Glutamatergic neuron (in vitro differentiated cells): ENCODE measurements around the gene MSRB3. TPM values are rescaled to one million over a fixed set of nuclear protein-coding genes. Genes with fewer than 3 reads are reported as not detected.

ENCODE experiments used
- DNase-seq: peaks from one replicate; pipeline ENCODE4 v3.0.0; 2022
- H3K27ac Mint-ChIP-seq: one replicate; pipeline ENCODE4 v1.8.0; 2020; ENCODE audit warnings: mild to moderate bottlenecking, mixed read lengths, inconsistent platforms; ENCODE audit not compliant: unreplicated experiment
- H3K27me3 Mint-ChIP-seq: one replicate; pipeline ENCODE4 v1.8.0; 2020; ENCODE audit warnings: mild to moderate bottlenecking, moderate library complexity, mixed read lengths, inconsistent platforms; ENCODE audit not compliant: unreplicated experiment
- H3K36me3 Mint-ChIP-seq: one replicate; pipeline ENCODE4 v1.8.0; 2020; ENCODE audit warnings: mild to moderate bottlenecking, mixed read lengths, inconsistent platforms; ENCODE audit not compliant: unreplicated experiment
- H3K4me1 Mint-ChIP-seq: one replicate; pipeline ENCODE4 v1.8.0; 2020; ENCODE audit warnings: mild to moderate bottlenecking, low read depth, mixed read lengths, inconsistent platforms; ENCODE audit not compliant: unreplicated experiment
- H3K4me3 Mint-ChIP-seq: one replicate; pipeline ENCODE4 v1.8.0; 2020; ENCODE audit warnings: mild to moderate bottlenecking, mixed read lengths, inconsistent platforms; ENCODE audit not compliant: unreplicated experiment
- H3K9me3 Mint-ChIP-seq: one replicate; pipeline ENCODE4 v1.8.0; 2020; ENCODE audit warnings: mild to moderate bottlenecking, moderate library complexity, mixed read lengths, inconsistent platforms; ENCODE audit not compliant: unreplicated experiment
- CTCF ChIP-seq: fragments of 200-600 bp; sonication (generic); IDR thresholded peaks from one replicate; pipeline ENCODE4 v1.5.0; 2021; ENCODE audit not compliant: partially characterized antibody, unreplicated experiment
- total RNA-seq: library from RNA; stranded (reverse); fragmentation: NEBNext Ultra II Directional; extraction: Animal tissue kit (Norgen Biotek cat#: 25700); gene quantifications from one replicate; pipeline ENCODE4 v1.2.1, GENCODE V29; 2021; ENCODE audit not compliant: unreplicated experiment

MSRB3 gene
- total RNA-seq, 1 donor from 2014 or later, result 1.6 TPM

- DNase-seq, result no peak
- no peak overlapping the region for H3K4me3 Mint-ChIP-seq
- no peak for TF ChIP-seq CTCF
- H3K27me3 Mint-ChIP-seq, result peaks cover 8% of the 10 kb centered on the region
- no peak overlapping the region for H3K27ac Mint-ChIP-seq
- H3K4me1 Mint-ChIP-seq, result peaks cover 2% of the 10 kb centered on the region
- H3K9me3 Mint-ChIP-seq, result no peaks in the 10 kb centered on the region
- H3K36me3 Mint-ChIP-seq, result no peaks in the 10 kb centered on the region
Measured at GRCh38 chr12:65495233-65495632, 216.8 kb downstream of the MSRB3 start.

GRCh38 chr12:65496617-65497016 is 218.1 kb downstream of the MSRB3 start:
- no peak overlapping the region for H3K27ac Mint-ChIP-seq
- no peak for TF ChIP-seq CTCF
- DNase-seq, result no peak
- no peaks in the 10 kb centered on the region for H3K36me3 Mint-ChIP-seq
- peaks cover 8% of the 10 kb centered on the region for H3K27me3 Mint-ChIP-seq
- no peaks in the 10 kb centered on the region for H3K9me3 Mint-ChIP-seq
- no peak overlapping the region for H3K4me3 Mint-ChIP-seq
- peaks cover 2% of the 10 kb centered on the region for H3K4me1 Mint-ChIP-seq

GRCh38 chr12:65497660-65498059 is 219.2 kb downstream of the MSRB3 start:
- no peak for TF ChIP-seq CTCF
- Mint-ChIP-seq H3K36me3 (no peaks in the 10 kb centered on the region), H3K27ac (no peak overlapping the region), H3K4me1 (peaks cover 5% of the 10 kb centered on the region), H3K27me3 (peaks cover 7% of the 10 kb centered on the region), H3K9me3 (peaks cover 4% of the 10 kb centered on the region), H3K4me3 (no peak overlapping the region)
- DNase-seq, result no peak

- peaks cover 7% of the 10 kb centered on the region for H3K27me3 Mint-ChIP-seq
- no peak for DNase-seq
- H3K4me1 Mint-ChIP-seq, result peaks cover 11% of the 10 kb centered on the region
- no peak for TF ChIP-seq CTCF
- H3K27ac Mint-ChIP-seq, result no peak overlapping the region
- peaks cover 4% of the 10 kb centered on the region for H3K9me3 Mint-ChIP-seq
- H3K36me3 Mint-ChIP-seq, result no peaks in the 10 kb centered on the region
- H3K4me3 Mint-ChIP-seq, result no peak overlapping the region
Measured at GRCh38 chr12:65499167-65499566, 220.7 kb downstream of the MSRB3 start.

DNA sequence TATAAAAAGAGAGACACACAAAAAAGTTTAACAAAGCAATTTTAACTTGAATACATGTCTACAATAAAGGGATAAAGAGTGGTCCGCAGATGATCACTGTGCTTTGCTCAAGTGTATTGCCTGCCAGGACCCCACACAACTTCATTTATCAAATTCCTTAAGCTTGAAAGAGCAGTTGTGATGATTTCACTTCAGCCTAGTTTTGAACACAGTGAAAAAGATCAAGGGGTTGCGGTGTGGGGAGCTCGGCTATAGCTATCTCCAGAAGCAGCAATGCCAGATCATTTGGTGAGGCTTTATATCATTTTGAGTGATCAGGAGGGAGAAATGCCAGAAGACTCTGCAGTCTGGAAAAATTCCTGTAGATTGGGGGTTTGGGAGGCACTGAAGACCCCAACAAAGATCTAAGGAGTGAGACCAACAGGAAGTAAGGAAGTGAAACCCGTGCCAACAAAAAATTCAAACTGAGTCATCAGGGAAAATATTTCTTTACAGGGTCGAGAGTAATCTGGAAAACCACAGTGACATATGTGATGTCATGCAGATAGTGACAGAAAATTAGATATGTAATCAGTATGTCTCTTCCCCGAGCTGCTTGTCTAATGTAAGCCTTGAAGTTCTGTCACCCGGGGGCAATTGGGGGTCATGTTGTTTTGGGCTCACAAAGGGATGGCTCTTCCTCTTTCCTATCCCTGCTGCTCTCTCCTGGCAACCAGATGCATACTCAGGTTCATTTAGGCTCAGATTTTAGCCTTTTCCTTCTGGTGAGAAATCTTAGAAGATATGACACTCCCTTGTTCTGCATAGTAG is 221.8 kb downstream of the MSRB3 start:
- TF ChIP-seq CTCF, result no peak
- H3K27ac Mint-ChIP-seq, result no peak overlapping the region
- peaks cover 13% of the 10 kb centered on the region for H3K4me1 Mint-ChIP-seq
- H3K9me3 Mint-ChIP-seq, result peaks cover 4% of the 10 kb centered on the region
- H3K4me3 Mint-ChIP-seq, result no peak overlapping the region
- no peak for DNase-seq
- peaks cover 2% of the 10 kb centered on the region for H3K27me3 Mint-ChIP-seq
- no peaks in the 10 kb centered on the region for H3K36me3 Mint-ChIP-seq
